ENCODE results near the gene C19orf81. TPM values are rescaled to one million over a fixed set of nuclear protein-coding genes. Genes with fewer than 3 reads are reported as not detected.

The C19orf81 gene
- total and polyA plus RNA-seq, 12 donors = 2.4 to 39.6 (median 6.4) TPM; not detected in 3

Other genes starting within 250 kb of the C19orf81 start
- under 1 TPM in 3 of 9 donors, not detected in 6; 0.06 to 0.29 (median 0.19) TPM for gene SPIB, start 230.5 kb upstream of the C19orf81 start, total RNA-seq
- gene SPIB, start 230.5 kb upstream of the C19orf81 start, polyA plus RNA-seq = under 1 TPM in 1 of 3 donors, not detected in 2; 0.03 TPM
- 1 to 10 TPM in 1 of 9 donors, not detected in 8; 1.6 TPM for gene MYBPC2, start 216.6 kb upstream of the C19orf81 start, total RNA-seq
- gene MYBPC2, start 216.6 kb upstream of the C19orf81 start, polyA plus RNA-seq = under 1 TPM in 1 of 3 donors, not detected in 2; 0.03 TPM
- gene EMC10, start 172.9 kb upstream of the C19orf81 start, total RNA-seq = 100 to 1,000 TPM; 113 to 216 (median 130) TPM
- 100 to 1,000 TPM in 2 of 3 donors, 10 to 100 TPM in 1; 39.4 to 123 (median 113) TPM for gene EMC10, start 172.9 kb upstream of the C19orf81 start, polyA plus RNA-seq
- gene GARIN5A, start 172.6 kb upstream of the C19orf81 start, total RNA-seq = 10 to 100 TPM in 1 of 9 donors, 1 to 10 TPM in 6, under 1 TPM in 1, not detected in 1; 0.54 to 26.3 (median 1.8) TPM
- gene GARIN5A, start 172.6 kb upstream of the C19orf81 start, polyA plus RNA-seq = 1 to 10 TPM in 2 of 3 donors, under 1 TPM in 1; 0.88 to 2.2 (median 2.0) TPM
- gene JOSD2, start 138.3 kb upstream of the C19orf81 start, total RNA-seq = 10 to 100 TPM; 23.2 to 70.9 (median 32.3) TPM
- gene JOSD2, start 138.3 kb upstream of the C19orf81 start, polyA plus RNA-seq = 10 to 100 TPM in 2 of 3 donors, 1 to 10 TPM in 1; 1.2 to 66.4 (median 59.9) TPM
- gene ASPDH, start 135.5 kb upstream of the C19orf81 start, total RNA-seq = 1 to 10 TPM in 2 of 9 donors, under 1 TPM in 3, not detected in 4; 0.38 to 2.7 (median 0.44) TPM
- gene ASPDH, start 135.5 kb upstream of the C19orf81 start, polyA plus RNA-seq = 10 to 100 TPM in 1 of 3 donors, 1 to 10 TPM in 2; 1.4 to 30.5 (median 5.7) TPM
- 1 to 10 TPM in 5 of 9 donors, under 1 TPM in 4; 0.07 to 8.8 (median 1.1) TPM for gene LRRC4B, start 81.0 kb upstream of the C19orf81 start, total RNA-seq
- gene LRRC4B, start 81.0 kb upstream of the C19orf81 start, polyA plus RNA-seq = 10 to 100 TPM in 1 of 3 donors, 1 to 10 TPM in 1, under 1 TPM in 1; 0.44 to 24.1 (median 4.9) TPM
- 1 to 10 TPM in 3 of 9 donors, under 1 TPM in 5, not detected in 1; 0.27 to 3.4 (median 0.70) TPM for gene SYT3, start 9.6 kb upstream of the C19orf81 start, total RNA-seq
- 1 to 10 TPM in 1 of 3 donors, under 1 TPM in 2; 0.26 to 1.8 (median 0.77) TPM for gene SYT3, start 9.6 kb upstream of the C19orf81 start, polyA plus RNA-seq
- 10 to 100 TPM in 5 of 9 donors, 1 to 10 TPM in 4; 4.2 to 14.6 (median 10.3) TPM for gene SHANK1, start 70.4 kb downstream of the C19orf81 start, total RNA-seq
- 10 to 100 TPM in 1 of 3 donors, 1 to 10 TPM in 2; 1.5 to 22.6 (median 2.1) TPM for gene SHANK1, start 70.4 kb downstream of the C19orf81 start, polyA plus RNA-seq
- gene CLEC11A, start 73.9 kb downstream of the C19orf81 start, total RNA-seq = 10 to 100 TPM; 14.8 to 53.8 (median 26.6) TPM
- gene CLEC11A, start 73.9 kb downstream of the C19orf81 start, polyA plus RNA-seq = 10 to 100 TPM in 2 of 3 donors, 1 to 10 TPM in 1; 1.6 to 32.4 (median 31.6) TPM
- 10 to 100 TPM in 1 of 9 donors, not detected in 8; 16.0 TPM for gene GPR32, start 121.0 kb downstream of the C19orf81 start, total RNA-seq
- not detected for gene GPR32, start 121.0 kb downstream of the C19orf81 start, polyA plus RNA-seq
- not detected for gene ACP4, start 141.0 kb downstream of the C19orf81 start, total RNA-seq
- gene ACP4, start 141.0 kb downstream of the C19orf81 start, polyA plus RNA-seq = not detected
- gene KLK1, start 174.3 kb downstream of the C19orf81 start, total RNA-seq = 1 to 10 TPM in 6 of 9 donors, not detected in 3; 1.4 to 8.6 (median 2.4) TPM
- 10 to 100 TPM in 2 of 3 donors, 1 to 10 TPM in 1; 1.1 to 26.5 (median 11.2) TPM for gene KLK1, start 174.3 kb downstream of the C19orf81 start, polyA plus RNA-seq
- gene KLK15, start 184.1 kb downstream of the C19orf81 start, total RNA-seq = 1 to 10 TPM in 4 of 9 donors, under 1 TPM in 3, not detected in 2; 0.28 to 5.1 (median 1.0) TPM
- 1 to 10 TPM in 1 of 3 donors, under 1 TPM in 2; 0.15 to 1.7 (median 0.34) TPM for gene KLK15, start 184.1 kb downstream of the C19orf81 start, polyA plus RNA-seq
- gene KLK3, start 205.5 kb downstream of the C19orf81 start, total RNA-seq = 1 to 10 TPM in 2 of 9 donors, under 1 TPM in 3, not detected in 4; 0.11 to 4.8 (median 0.98) TPM
- 10 to 100 TPM in 1 of 3 donors, 1 to 10 TPM in 1, under 1 TPM in 1; 0.35 to 26.0 (median 1.3) TPM for gene KLK3, start 205.5 kb downstream of the C19orf81 start, polyA plus RNA-seq
- under 1 TPM in 1 of 9 donors, not detected in 8; 0.61 TPM for gene KLK2, start 224.0 kb downstream of the C19orf81 start, total RNA-seq
- under 1 TPM in 1 of 3 donors, not detected in 2; 0.20 TPM for gene KLK2, start 224.0 kb downstream of the C19orf81 start, polyA plus RNA-seq

Measured in adrenal gland (tissue), 12 donors.